ENCODE data around the gene NPB.

The NPB gene

GRCh38 chr17:81927653-81928543 lies 25.9 kb downstream of the NPB start, which contains the start of gene MAFG:
TSS of gene MAFG (minus strand) at chr17:81927735. CDS start at chr17:81923185, 4,550 bp downstream.
- DNase-seq = peak; percentile 92

DNA sequence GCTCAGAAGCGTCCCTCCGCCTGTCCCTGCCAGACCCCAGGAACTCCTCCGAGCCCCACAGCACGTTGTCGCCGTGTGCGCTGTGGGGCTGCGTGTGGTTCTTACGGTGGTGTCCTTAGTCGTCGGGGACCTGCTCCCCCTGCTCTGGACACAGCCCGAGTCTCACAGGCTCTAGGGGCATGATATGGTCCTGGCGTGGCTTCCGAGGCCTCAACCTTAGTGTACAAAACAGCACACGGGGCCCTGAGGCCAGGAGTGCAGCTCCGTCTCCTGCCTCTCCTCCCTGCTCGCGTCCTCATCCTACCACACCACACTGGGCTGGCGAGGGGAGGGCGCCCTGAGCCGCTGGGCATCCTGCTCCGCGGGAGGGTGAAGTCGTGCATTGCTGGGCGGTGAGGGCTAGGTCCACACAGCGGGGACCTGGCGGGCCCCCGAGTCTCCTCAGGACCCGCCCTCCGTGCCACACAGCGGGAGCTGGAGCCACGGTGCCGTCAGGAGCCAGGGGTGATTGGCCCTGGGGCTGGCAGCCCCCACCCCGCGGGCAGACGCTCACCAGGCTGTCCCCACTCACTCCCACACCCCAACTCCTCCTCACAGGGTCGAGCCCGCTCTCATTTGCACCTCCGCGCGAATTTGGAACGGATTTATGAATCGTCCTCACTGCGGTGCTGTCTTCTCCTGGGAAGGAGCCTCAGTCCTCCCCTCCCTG lies 26.7 kb downstream of the NPB start:
- no peak for DNase-seq

DNA sequence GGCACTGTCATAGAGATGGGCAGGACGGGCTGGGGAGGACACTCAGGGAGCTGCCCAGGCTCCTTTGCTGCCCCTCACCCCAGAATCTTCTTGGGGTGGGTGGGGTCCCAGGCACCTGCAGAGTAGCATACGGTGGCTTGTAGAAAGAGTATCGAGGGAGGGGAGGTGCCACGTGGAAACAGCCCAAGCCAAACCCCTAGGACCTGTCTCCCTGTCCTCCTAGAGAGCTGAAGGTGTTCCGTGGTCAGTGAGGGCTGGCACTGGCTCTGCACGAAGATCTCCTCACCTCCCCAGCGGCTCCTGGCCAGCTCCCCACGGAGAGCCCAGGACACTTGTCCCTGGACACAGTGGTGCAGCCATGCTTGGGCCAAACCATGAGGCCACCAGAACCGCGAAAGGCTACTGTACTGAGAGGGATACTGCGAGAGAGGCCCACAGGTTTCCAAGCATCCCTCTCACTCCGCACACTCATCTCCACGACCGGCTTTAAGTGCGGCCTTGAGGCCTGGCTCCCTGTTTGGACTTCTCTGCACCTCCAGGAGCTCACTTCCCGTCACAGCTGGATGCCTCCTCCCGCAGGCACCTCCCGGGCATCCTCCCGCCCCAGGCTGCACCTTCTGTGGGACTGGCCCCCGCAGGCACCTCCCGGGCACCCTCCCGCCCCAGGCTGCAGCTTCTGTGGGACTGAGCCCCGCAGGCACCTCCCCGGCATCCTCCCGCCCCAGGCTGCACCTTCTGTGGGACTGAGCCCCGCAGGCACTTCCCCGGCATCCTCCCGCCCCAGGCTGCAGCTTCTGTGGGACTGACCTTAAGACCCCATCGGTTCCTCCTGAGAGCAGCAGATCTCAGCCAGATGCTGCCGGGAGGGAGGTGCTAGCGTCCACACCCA lies 27.5 kb downstream of the NPB start:
- no peak for DNase-seq

DNA sequence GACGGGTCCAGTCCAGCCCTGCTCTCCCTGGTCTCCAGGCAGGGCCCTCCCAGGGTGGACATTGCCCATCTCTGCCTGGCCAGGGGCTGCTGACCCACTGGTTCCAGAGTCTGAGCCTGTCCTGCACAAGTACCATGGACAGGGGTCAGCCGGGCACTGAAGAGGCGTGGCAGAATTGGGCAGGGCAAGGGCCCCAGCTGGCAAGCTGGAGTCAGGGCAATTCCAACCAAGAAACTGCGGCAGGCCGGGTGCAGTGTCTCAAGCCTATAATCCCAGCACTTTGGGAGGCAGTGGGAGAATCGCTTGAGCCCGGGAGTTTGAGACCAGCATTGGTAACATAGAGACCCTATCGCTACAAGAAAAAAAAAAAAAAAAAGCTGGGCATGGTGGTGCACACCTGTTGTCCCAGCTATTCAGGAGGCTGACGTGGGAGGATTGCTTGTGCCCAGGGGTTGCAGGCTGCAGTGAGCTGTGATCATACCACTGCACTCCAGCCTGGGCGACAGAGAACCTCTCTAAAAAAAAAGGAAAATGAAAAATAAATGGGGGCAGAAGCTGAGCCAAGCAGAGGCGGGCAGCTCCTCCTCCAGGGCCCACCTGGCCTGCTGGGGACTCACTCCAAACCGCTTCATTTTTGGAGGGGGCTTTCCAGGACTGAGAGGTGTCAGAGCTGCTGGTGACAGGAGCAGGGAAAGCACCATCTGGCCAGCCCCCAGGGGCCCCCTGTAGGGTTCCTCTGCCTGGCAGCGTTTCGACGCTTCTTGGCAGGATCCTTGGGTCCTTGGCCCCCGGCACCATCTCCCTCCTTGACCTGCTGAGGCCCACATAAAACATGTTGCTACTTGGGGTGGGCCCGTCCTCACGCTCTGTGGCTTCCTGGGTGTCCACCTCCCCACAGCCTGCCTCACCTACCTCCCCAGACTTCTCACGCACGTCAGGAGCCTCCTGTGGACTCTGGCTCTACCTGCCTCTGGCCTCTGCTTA lies 28.4 kb downstream of the NPB start:
- DNase-seq = no peak

GRCh38 chr17:81931189-81931556 lies 29.1 kb downstream of the NPB start:
- no peak for DNase-seq

GRCh38 chr17:81931557-81932332 lies 29.7 kb downstream of the NPB start:
- DNase-seq = no peak

- DNase-seq = no peak
Observed at GRCh38 chr17:81932333-81932983, 30.4 kb downstream of the NPB start.

- DNase-seq = no peak
Observed at GRCh38 chr17:81933178-81933699, 31.2 kb downstream of the NPB start.

- no peak for DNase-seq
Observed at GRCh38 chr17:81934098-81934757, 32.2 kb downstream of the NPB start.

DNA sequence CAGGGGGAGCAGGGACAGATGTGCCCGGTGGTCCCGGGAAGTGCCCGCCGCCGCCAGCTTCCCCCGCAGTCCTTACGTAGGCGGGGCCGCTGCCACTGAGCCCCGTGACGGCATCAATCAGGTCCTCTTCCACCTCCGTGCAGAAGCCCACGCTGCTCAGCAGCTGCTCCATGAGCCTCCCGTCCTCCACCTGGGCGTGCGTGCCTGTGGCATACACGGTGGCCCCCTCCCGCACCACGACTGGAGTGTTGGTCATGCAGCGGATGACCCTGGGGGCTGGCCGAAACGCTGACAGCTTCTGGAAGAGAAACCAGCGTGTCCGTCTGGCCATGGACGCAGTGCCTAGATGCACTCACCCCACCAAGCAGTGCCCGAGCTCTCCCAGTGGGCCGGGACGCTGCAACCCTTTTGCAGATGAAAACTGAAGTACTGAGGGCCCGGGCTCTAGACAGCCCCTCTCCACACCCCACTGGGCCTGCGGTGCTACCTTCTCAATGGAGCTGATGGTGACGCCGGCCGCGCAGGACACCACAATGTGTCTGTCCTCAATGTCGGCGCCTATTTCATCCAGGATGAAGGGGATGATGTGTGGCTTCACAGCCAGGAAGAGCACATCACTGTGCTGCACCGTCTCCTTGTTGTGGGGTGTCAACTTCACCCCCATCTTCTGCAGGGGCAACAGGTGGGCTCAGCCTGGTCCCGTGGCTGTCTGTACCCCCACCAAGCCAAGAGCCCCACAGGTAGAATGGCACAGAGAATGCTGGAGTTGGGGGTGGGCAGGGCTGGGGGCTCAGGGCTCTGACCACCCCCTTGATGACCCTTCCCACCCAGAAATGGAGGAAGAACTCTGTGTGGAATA lies 33.0 kb downstream of the NPB start:
- DNase-seq = no peak

GRCh38 chr17:81935709-81936084 lies 33.7 kb downstream of the NPB start:
- no peak for DNase-seq

DNA sequence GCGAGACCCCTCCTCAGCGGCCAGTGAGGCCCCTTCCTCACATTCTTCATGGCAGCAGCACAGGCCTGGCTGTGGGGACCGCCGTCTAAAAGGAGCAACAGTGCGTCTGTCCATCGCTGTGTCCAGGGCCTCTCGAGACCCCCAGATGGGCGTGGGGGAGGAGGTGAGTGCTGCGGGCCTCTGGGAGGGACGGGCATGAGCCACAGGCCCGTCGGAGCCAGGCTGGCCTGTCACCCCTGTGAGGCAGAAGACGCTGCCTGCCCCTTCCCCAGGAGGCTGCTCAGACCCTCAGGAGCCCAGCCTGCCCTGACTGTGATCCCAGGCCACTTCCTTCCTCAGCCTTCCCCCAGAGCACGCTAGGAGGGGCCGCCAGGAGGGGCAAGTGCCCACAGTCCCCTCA lies 37.2 kb downstream of the NPB start:
- no peak for DNase-seq

- no peak for DNase-seq
Observed at GRCh38 chr17:81939881-81940385, 37.9 kb downstream of the NPB start.

- no peak for DNase-seq
Observed at GRCh38 chr17:81940538-81941483, 38.8 kb downstream of the NPB start.

DNA sequence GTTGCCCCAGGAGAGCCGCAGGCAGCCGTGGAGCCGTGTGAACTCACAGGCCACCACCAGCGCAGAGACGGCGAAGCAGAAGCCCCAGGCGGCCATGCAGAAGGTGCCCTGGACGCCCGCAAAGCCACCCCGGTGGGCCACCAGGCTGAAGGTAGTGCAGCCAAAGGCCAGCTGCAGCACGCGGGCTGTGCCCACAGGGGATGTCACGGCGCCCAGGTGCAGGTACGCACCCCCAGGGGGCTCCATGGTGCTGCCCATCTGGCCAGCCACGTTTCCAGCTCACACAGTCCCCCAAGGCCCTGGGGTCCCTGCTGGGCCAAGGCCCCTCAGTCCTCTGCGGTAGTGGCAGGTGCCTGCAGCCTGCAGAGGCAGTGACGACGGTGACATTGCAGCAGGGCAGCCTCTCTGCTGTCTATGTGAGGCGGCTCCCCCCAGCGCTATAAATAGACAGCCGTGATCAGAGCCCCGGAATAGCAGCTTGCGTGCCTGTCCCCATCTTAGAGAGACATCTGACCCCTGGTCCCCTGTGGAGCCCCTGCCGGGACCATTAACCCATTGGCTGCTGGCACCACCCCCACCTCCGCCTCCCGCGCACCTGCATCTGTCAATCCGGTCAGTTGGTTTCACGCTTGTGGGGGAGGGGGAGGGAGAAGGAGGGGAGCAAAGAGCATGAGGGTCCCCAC lies 39.6 kb downstream of the NPB start:
- DNase-seq = no peak

DNA sequence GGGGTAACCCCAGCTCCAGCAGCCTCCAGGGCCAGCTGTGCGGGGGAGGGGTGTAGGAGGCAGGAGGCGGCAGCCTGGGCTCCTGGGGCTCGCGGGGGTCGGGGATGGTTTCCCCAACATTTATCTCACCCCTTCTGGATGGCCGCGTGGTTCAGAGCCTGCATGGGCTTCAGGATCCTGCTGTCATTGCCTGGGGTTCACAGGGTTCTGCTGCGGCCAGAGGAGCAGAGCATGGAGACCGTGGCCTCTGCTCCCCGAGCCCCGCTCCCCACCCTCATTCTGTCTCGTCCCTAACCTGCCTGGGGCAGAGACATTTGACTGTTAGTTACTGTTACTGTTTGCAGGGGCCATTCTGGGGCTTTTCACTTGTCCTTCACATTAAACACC lies 40.1 kb downstream of the NPB start:
- DNase-seq = no peak

DNA sequence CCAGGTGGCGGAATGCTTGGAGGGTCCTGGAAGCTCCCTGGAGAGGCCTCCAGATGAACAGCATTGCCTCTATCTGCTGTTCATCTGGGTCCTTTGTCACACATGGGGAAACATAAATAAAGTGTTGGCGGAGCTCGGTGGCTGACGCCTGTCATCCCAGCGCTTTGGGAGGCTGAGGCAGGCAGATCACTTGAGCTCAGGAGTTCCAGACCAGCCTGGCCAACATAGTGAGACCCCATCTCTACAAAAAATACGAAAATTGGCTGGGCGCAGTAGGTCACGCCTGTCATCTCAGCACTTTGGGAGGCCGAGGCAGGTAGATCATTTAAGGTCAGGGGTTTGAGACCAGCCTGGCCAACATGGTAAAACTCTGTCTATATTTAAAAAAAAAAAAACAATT lies 42.8 kb downstream of the NPB start:
- DNase-seq = no peak
